HepG2 (cell line): ENCODE data around the gene SLC34A3. TPM values are rescaled to one million over a fixed set of nuclear protein-coding genes. Genes with fewer than 3 reads are reported as not detected.

Experiments
- CREM ChIP-seq, 2 experiments: sonication (generic) in 1 of 2; formaldehyde crosslinking in 1 of 2; IDR thresholded peaks; 2 replicates each; pipeline versions ENCODE4 v1.4.0 to v1.6.1; 2016 to 2020; ENCODE audit warnings: antibody characterized with exemption in 1 of 2, mild to moderate bottlenecking in 1 of 2, missing genetic modification reagents in 1 of 2
- ELF4 ChIP-seq: sonication (generic); formaldehyde crosslinking; IDR thresholded peaks from 2 replicates; pipeline ENCODE4 v1.5.0; 2020; ENCODE audit warnings: missing genetic modification reagents, mild to moderate bottlenecking, moderate library complexity, borderline replicate concordance
- PHF5A ChIP-seq: IDR thresholded peaks from one replicate; pipeline ENCODE4 v1.6.1; 2018; ENCODE audit warnings: low read depth, missing genetic modification reagents; ENCODE audit not compliant: unreplicated experiment
- POGK ChIP-seq: sonication (generic); formaldehyde crosslinking; conservative IDR thresholded peaks from 2 replicates; pipeline ENCODE4 v1.8.0; 2022; ENCODE audit warnings: mild to moderate bottlenecking, moderate library complexity, missing genetic modification reagents
- PRDM10 ChIP-seq: sonication (generic); formaldehyde crosslinking; IDR thresholded peaks from 2 replicates; pipeline ENCODE4 v1.4.0; 2020; ENCODE audit warnings: low read depth, missing genetic modification reagents
- SAP130 ChIP-seq: IDR thresholded peaks from 2 replicates; pipeline ENCODE4 v1.6.1; 2016; ENCODE audit warnings: low read depth
- U2AF1 ChIP-seq: fragments of 200-400 bp; formaldehyde crosslinking; optimal IDR thresholded peaks from 2 replicates; pipeline ENCODE3; 2017; ENCODE audit warnings: mild to moderate bottlenecking, low read depth, low read length
- ZFP90 ChIP-seq: sonication (generic); formaldehyde crosslinking; IDR thresholded peaks from 2 replicates; pipeline ENCODE4 v1.8.0; 2022; ENCODE audit warnings: missing genetic modification reagents, mild to moderate bottlenecking, inconsistent platforms, borderline replicate concordance
- ZNF296 ChIP-seq: sonication (generic); formaldehyde crosslinking; conservative IDR thresholded peaks from 2 replicates; pipeline ENCODE4 v1.5.0; 2020; ENCODE audit warnings: mild to moderate bottlenecking, missing genetic modification reagents
- ZNF33A ChIP-seq: sonication (generic); formaldehyde crosslinking; IDR thresholded peaks from 2 replicates; pipeline ENCODE4 v1.5.1; 2020; ENCODE audit warnings: missing genetic modification reagents, mild to moderate bottlenecking, moderate library complexity, borderline replicate concordance
- ZSCAN29 ChIP-seq: sonication (generic); formaldehyde crosslinking; conservative IDR thresholded peaks from 2 replicates; pipeline ENCODE4 v1.4.0; 2020; ENCODE audit warnings: mild to moderate bottlenecking, missing genetic modification reagents
- polyA plus RNA-seq, 8 experiments: library from polyadenylated mRNA; depleted of rRNA in 3 of 8; stranded (reverse) in 7 of 8; unstranded in 1 of 8; fragments of >200 nt; fragmentation: Illumina TruSeq in 4 of 8; extraction: Trizol in 4 of 8; gene quantifications; 2 replicates each; pipeline versions ENCODE4 v1.2.1 to v1.2.3, GENCODE V29; 2011 to 2016; ENCODE audit warnings: low read depth in 4 of 8, missing spikeins in 1 of 8, mixed read lengths in 1 of 8; ENCODE audit not compliant: insufficient read depth in 1 of 8
- total RNA-seq, 5 experiments: library from RNA; depleted of rRNA; stranded (reverse); fragments of >200 nt; fragmentation: Illumina TruSeq; extraction: Trizol; gene quantifications; 2 replicates each; pipeline ENCODE4 v1.2.3, GENCODE V29; 2016; ENCODE audit warnings: low read depth in 1 of 5
- TF ChIP-seq, protein P1 (sequence below), 2 experiments: sonication (generic) in 1 of 2; formaldehyde crosslinking in 1 of 2; IDR thresholded peaks; 2 replicates each; pipeline versions ENCODE4 v1.4.0 to v1.6.1; 2018 to 2020; ENCODE audit warnings: missing genetic modification reagents in 2 of 2, borderline replicate concordance in 1 of 2, low read depth in 1 of 2, mild to moderate bottlenecking in 1 of 2, missing biosample characterization in 1 of 2
- TF ChIP-seq, protein P2 (sequence below): sonication (generic); formaldehyde crosslinking; IDR thresholded peaks from 2 replicates; pipeline ENCODE4 v1.4.0; 2020; ENCODE audit warnings: missing genetic modification reagents
- TF ChIP-seq, protein P3 (sequence below): sonication (generic); formaldehyde crosslinking; IDR thresholded peaks from 2 replicates; pipeline ENCODE4 v1.5.1; 2020; ENCODE audit warnings: mild to moderate bottlenecking, missing genetic modification reagents, moderate library complexity

The SLC34A3 gene
- total and polyA plus RNA-seq, 2 of the 13 experiments (the other 11 are each of a cell fraction or from before 2014, with no cell fraction given): 0.07 to 1.0 TPM

- peak; percentile 53; the same call in 1 of the 2 replicates for TF ChIP-seq PRDM10
- no peak for TF ChIP-seq CREM (IDR thresholded peaks at IDR 0.05)
- TF ChIP-seq CREM (CRISPR knock-in tag; IDR thresholded peaks at IDR 0.05): no peak
- no peak for TF ChIP-seq ZNF33A (CRISPR knock-in tag)
- TF ChIP-seq PHF5A: no peak
- TF ChIP-seq, protein P1, sequence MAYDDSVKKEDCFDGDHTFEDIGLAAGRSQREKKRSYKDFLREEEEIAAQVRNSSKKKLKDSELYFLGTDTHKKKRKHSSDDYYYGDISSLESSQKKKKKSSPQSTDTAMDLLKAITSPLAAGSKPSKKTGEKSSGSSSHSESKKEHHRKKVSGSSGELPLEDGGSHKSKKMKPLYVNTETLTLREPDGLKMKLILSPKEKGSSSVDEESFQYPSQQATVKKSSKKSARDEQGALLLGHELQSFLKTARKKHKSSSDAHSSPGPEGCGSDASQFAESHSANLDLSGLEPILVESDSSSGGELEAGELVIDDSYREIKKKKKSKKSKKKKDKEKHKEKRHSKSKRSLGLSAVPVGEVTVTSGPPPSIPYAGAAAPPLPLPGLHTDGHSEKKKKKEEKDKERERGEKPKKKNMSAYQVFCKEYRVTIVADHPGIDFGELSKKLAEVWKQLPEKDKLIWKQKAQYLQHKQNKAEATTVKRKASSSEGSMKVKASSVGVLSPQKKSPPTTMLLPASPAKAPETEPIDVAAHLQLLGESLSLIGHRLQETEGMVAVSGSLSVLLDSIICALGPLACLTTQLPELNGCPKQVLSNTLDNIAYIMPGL (CRISPR knock-in tag; IDR thresholded peaks at IDR 0.05; ENCODE audit: borderline replicate concordance in 1 of 2, low read depth in 1 of 2): peak; percentile 31 to 76; a peak in 3 of 4 replicates
- TF ChIP-seq ZNF296: peak; percentile 68; the same call in 1 of the 2 replicates
- no peak for TF ChIP-seq POGK (CRISPR knock-in tag)
- peak; percentile 26 for TF ChIP-seq U2AF1
- no peak for TF ChIP-seq ELF4 (CRISPR knock-in tag)
- TF ChIP-seq ZSCAN29 (CRISPR knock-in tag): no peak
- TF ChIP-seq SAP130 (CRISPR knock-in tag): peak; percentile 84
- TF ChIP-seq, protein P2, sequence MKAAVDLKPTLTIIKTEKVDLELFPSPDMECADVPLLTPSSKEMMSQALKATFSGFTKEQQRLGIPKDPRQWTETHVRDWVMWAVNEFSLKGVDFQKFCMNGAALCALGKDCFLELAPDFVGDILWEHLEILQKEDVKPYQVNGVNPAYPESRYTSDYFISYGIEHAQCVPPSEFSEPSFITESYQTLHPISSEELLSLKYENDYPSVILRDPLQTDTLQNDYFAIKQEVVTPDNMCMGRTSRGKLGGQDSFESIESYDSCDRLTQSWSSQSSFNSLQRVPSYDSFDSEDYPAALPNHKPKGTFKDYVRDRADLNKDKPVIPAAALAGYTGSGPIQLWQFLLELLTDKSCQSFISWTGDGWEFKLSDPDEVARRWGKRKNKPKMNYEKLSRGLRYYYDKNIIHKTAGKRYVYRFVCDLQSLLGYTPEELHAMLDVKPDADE (CRISPR knock-in tag): no peak
- no peak for TF ChIP-seq ZFP90 (CRISPR knock-in tag)
- TF ChIP-seq, protein P3, sequence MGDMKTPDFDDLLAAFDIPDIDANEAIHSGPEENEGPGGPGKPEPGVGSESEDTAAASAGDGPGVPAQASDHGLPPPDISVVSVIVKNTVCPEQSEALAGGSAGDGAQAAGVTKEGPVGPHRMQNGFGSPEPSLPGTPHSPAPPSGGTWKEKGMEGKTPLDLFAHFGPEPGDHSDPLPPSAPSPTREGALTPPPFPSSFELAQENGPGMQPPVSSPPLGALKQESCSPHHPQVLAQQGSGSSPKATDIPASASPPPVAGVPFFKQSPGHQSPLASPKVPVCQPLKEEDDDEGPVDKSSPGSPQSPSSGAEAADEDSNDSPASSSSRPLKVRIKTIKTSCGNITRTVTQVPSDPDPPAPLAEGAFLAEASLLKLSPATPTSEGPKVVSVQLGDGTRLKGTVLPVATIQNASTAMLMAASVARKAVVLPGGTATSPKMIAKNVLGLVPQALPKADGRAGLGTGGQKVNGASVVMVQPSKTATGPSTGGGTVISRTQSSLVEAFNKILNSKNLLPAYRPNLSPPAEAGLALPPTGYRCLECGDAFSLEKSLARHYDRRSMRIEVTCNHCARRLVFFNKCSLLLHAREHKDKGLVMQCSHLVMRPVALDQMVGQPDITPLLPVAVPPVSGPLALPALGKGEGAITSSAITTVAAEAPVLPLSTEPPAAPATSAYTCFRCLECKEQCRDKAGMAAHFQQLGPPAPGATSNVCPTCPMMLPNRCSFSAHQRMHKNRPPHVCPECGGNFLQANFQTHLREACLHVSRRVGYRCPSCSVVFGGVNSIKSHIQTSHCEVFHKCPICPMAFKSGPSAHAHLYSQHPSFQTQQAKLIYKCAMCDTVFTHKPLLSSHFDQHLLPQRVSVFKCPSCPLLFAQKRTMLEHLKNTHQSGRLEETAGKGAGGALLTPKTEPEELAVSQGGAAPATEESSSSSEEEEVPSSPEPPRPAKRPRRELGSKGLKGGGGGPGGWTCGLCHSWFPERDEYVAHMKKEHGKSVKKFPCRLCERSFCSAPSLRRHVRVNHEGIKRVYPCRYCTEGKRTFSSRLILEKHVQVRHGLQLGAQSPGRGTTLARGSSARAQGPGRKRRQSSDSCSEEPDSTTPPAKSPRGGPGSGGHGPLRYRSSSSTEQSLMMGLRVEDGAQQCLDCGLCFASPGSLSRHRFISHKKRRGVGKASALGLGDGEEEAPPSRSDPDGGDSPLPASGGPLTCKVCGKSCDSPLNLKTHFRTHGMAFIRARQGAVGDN (CRISPR knock-in tag): peak; percentile 86
Observed at GRCh38 chr9:137235424-137236237, 4.9 kb downstream of the SLC34A3 start (continued).
